GM21619 (cell line): ENCODE measurements around the gene DTX3L.

Experiments
- ATAC-seq: cut with Tn5 transposase; IDR thresholded peaks from one replicate; pipeline ENCODE4 v1.9.1; 2021; ENCODE audit not compliant: unreplicated experiment

Gene DTX3L

DNA sequence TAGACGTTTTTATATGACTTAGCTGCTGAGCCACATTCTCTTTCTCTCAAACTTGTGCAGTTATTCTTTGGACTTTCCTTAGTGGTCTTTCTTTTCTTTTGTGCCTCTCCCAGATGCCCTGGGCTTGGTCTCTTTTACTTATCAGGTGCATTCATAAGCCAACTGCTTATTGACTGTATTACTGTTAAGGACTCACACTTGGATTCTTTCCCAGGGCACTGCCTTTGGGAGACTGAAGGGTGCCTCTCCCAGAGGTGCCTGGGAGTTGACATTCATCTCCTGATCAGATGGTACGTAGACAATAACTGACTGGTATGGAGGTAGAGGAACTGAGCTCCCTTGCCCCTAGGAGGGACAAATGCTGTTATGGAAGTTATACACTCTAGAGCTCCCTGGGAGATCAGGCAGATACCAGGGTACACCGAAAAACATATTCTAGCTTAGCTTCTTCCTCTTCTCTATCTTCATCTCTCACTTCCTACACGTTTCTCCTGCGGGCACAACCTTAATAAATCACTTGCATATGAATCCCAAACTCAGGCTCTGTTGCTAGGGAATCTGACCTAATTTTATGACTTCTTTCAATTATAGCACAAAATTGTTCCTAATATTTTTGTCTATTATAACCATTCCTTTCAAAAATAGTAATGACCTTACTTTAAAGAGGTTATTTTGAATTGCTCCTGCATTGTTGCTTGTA is 38.0 kb downstream of the DTX3L start:
- ATAC-seq, result no peak

DNA sequence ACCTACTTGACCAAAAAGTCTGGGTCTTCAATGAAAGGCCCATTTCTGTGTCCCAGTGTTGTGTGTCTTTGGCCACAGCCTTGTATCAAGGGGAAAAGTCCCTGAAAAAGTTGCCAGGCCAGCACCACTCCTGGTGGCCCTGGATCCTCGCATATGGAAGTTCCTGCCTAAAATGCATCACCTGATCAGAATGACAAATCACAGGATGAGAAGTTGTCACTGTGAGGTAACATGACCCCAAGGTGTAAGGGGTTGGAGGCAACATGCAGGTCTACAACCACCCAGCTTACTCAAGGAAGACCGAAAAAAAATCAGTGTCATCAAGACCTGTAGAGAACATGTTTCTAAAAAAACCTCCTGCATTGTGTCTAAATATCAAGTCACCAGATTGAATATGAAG is 38.9 kb downstream of the DTX3L start:
- ATAC-seq, result no peak

DNA sequence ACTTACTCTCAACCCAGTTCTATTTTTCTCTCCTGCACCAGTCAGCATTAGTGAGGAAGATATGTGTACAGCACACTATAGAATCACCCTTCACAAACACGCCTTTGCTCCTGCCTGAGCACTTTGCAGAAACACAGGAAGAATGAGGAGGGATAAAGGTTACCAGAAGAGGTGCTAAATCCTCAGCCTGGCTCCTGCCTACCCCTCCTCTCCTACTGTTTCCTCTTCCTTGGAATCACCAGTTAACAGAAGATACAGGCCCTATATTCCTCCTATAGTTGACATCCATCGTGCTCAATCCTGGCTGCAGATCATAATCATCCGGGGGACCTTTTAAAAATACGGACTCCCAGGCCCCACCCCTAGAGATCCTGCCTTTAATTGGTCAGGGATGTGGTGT is 42.2 kb downstream of the DTX3L start:
- no peak for ATAC-seq

DNA sequence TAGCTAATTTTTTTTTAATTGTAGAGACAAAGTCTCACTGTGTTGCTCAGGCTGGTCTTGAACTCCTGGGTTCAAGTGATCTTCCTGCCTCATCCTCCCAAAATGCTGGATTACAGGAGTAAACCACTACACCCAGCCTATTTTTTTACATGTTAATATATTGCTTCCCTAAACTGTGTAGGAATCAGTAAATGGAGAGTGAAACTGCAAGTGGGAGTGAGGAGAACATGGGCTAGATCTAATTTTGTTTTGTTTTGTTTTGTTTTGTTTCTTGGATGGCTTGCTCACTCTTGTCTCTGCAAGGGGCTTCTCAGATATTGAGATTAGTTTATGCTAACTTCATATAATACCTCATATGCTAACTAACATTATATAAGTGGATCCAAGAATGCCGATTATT is 44.8 kb downstream of the DTX3L start:
- no peak for ATAC-seq

DNA sequence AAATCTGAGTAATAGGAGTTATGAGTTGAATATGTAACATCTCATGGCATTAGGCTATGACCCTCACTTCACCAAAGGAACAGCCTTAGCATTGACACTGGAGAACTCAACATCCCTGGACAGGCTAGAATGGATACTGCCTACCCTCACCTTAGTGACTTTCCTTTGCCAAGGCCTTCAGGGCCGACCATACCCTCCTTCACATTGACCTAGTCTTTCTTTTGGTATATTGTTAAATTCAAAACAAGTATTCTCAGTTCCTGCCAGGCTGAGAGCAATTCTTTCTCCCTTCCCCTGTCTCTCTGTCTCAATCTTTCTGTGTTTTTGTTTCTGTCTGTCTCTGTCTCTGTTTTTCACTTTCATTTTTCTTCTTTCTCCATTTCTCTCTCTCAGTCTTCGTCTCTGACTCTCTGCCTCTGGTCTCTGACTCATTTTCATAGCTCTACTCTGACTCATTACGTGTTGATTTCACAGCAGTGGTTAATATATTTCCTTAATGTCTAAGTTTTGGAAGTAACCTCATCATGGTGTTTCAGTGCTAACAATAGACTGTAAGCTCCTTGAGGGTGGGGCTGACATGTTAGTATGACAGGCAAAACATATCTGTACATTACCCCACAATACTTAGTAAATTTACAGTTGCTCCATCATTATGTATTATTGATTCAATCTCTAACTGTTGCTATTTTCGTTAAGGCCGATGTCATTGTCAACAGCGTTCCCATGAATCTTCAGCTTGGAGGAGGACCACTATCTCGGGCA is 45.8 kb downstream of the DTX3L start:
- ATAC-seq, result peak; percentile 95

DNA sequence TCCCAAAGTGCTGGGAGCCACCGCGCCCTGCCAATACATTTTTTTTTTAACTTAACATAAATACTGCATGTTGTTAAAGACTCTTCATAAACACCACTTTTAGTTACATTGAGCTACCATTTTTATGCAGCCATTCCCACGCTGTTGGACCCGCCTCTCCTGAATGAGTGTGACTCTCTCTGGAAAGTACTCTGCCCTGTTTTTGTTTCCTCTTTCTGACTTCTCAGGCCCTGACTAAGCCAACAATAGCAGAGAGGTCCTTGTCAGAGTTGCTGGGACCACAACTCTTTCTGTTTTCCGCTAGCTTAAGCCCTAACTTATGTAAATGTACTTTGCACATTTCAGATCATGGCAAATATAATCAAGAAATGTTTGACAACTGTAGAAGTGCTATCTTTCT is 48.6 kb downstream of the DTX3L start:
- ATAC-seq, result no peak

DNA sequence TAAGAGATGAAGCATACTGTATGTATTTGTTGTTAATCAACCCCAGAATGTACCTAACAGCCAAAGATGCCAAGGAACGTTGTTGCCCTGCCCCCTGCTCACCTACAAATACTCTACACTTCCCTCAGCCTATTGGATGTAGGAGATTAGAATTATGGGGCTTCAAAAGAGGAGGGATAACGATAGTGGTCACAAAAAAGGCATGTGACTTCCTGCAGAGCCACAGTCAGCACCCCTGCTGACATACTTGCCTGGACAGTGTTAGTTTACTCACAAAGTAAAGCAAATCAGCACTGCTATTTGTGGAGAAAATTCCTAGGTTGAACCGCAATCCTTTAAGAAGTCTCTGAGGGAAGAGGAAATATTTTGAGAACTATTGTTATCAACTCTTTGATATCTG is 51.2 kb downstream of the DTX3L start:
- no peak for ATAC-seq

DNA sequence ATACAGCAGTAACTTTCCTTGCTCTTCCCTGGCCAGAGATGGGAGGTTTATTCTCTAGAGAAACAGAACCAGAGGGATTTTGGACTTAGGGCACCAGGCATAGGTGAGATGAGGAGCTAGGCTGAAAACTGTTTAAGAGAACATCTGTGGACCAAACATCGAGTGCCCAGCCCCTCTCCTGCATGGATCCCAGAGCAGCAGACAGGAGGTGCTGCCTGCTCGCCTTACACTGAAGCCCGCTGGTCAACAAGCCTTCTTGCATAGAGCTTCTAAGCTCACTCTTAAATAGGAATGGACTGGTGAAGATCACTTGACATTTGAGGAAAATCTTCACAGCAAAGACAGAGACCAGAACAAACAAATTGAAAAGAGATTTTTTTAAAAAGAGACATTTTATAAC is 54.5 kb downstream of the DTX3L start:
- no peak for ATAC-seq

DNA sequence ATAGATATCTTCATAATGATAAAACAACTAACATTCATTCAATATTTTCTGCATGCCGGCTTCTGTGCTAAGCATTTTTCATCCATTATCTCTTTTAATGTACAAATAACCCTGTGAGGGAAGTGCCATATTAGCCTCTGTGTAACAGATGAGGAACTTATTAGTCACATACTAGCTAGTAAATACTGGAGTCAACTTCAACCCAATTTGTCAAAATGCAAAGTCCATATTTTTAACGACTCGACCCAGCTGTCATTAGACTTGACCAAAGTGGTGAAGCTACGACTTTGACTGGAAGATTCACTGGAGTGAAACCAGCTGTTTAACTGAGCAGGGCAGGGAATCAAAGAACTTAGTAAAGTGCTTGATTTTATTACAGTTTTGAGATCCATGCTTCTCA is 54.9 kb downstream of the DTX3L start:
- no peak for ATAC-seq

DNA sequence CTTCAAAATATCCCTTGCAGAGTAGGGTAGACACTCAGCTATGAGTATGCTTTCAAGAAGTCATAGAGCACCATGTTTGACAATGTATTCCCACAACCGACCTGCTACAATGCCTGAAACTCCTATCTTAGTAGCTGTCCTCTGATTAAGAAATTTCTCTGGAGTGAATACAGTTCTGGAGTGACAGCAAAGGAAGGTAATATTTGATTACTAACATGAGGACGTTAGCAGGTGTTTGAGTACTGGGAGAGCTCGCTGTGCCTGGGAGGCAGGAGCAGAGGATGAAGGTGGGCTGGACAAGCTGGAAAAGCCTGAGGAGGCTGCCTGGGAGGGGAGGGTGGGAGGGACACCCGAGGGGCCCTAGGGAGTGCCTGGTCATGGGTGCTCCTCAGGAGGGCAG is 56.3 kb downstream of the DTX3L start:
- no peak for ATAC-seq

DNA sequence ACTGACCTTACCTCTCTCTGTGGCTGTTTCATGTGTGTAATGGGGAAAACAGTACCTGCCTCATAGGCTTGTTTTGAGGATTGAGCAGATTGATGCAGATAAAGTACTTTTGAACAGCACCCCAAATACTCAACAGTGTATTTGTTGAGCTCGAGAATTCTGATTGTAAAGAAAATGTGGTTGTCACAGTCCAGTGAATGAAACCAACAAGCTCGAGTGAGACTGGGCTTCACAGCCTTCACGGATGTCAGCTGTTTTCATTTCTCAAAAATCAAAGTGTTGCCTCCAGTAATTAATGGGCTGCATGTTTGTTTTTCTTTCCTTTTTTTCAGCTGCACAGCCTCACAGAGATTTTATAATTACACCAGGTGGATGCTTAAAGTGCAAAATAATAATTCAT is 57.0 kb downstream of the DTX3L start:
- ATAC-seq, result no peak

DNA sequence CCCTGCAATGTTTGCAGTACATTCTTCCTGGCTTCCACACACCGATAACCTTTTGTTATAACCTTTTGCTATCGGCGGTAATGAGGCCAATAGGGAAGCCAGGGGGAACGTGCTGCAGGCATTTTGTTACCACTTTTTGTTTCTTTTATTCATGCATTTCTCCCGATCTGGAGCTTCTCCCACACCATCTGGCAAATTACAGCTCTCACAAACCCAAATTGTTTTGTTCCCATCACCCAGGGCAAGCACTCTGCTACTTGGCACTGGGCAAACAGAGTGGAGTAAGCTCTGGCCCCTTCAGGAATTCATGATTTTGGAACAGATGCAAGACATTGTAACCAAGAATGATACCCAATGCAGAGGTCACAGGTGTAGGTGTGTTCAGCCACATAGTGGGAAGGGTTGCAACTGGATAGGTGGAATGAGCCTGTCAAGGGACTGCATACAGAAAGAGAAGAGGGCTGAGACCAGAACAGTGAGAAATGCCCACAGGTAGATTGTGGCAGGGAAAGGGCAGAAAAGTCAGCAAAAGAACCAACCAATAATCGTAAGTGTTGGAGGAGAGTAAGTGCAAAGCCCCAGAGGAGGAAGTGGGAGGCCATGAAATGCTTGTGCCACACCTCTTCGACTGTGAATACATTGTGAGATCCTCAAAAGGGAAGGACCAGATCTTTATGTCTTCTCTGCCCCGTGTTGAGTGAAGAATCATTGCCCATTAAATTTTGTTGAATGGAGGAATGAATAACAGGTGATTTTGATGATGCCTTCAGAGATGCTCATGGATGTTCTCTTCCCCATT is 59.1 kb downstream of the DTX3L start:
- ATAC-seq, result no peak
